Measurements from ENCODE around the gene CKS1B.
A peak's percentile ranks its signal among the peaks of the same experiment; 100 is the strongest.

Gene CKS1B

DNA sequence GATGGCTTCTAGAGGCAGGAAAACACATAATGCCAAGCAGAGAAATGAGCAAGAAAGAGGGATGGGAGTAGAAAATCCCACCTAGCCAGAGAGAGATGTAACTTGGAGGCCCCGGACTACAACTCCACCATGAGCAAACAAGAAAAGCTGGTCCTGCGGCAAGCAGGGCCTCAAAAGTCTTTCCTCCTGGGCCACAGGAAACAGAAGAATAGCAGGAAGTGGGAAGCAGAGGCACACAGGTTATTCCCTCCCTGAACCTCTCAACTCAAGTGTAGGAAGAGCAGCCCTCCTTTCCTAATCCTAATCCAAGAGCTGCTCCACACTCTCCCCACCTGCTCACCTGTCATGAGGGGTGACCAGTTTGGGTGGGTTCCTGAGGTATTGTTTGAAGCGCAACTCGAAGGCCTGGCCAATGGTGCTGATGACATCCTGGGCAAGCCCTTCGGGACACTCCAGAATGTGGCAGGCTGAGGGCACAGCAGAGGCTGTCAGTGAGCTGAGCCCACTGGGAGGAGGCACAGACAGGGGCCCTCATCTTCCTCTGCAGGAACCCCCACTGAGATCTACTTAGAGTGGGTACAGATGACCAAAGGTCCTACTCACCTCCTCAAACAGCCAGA lies 7.0 kb upstream of the CKS1B start:
- no peak overlapping the region for H3K4me3 ChIP-seq (ENCODE audit: low read depth, low read length)
- TF ChIP-seq, protein P1, sequence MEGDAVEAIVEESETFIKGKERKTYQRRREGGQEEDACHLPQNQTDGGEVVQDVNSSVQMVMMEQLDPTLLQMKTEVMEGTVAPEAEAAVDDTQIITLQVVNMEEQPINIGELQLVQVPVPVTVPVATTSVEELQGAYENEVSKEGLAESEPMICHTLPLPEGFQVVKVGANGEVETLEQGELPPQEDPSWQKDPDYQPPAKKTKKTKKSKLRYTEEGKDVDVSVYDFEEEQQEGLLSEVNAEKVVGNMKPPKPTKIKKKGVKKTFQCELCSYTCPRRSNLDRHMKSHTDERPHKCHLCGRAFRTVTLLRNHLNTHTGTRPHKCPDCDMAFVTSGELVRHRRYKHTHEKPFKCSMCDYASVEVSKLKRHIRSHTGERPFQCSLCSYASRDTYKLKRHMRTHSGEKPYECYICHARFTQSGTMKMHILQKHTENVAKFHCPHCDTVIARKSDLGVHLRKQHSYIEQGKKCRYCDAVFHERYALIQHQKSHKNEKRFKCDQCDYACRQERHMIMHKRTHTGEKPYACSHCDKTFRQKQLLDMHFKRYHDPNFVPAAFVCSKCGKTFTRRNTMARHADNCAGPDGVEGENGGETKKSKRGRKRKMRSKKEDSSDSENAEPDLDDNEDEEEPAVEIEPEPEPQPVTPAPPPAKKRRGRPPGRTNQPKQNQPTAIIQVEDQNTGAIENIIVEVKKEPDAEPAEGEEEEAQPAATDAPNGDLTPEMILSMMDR (IDR thresholded peaks at IDR 0.05; ENCODE audit: borderline replicate concordance, insufficient read depth, low read depth, low read length), result no peak

DNA sequence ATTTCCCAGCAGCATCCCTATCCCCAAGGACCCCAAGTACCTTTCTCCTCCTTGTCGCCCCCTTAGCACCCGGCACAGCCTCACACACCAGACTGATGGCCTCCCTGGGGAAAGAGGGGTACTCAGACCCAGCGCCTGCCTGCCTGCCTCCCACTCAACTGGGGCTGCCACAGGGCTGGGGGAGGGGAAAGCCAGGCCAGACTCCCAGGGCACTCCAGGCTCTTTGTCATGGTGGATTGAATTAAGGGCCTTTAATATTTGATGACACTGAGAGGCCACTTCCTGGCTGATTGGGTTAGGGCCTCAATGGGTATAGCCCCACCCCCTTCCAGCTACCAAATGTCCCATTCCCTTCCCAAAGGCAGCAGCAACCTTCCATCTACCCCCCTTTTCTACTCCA lies 5.8 kb upstream of the CKS1B start:
- H3K4me3 ChIP-seq (ENCODE audit: low read depth, low read length), result no peak overlapping the region
- TF ChIP-seq, protein P1 (IDR thresholded peaks at IDR 0.05; ENCODE audit: borderline replicate concordance, insufficient read depth, low read depth, low read length), result no peak

DNA sequence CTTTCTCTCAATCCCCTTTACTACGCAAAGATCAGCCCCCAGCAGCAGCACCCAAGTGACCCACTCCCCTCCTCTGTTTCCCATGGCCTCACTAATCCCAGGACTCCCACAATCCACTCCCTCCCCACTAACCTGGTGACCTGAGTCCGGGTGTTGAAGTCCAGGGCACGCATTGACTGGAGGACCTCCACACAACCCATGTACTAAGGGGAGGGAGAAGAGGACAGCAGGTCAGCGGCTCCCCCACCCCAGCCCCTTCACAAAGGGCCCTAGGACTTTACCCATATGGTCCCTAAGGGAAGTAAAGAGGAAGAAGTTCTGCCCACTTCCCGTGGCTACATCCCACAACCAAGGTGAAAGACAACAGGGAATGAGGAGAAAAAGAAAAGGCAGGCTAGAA lies 5.2 kb upstream of the CKS1B start:
- no peak overlapping the region for H3K4me3 ChIP-seq (ENCODE audit: low read depth, low read length)
- TF ChIP-seq, protein P1 (IDR thresholded peaks at IDR 0.05; ENCODE audit: borderline replicate concordance, insufficient read depth, low read depth, low read length), result no peak

DNA sequence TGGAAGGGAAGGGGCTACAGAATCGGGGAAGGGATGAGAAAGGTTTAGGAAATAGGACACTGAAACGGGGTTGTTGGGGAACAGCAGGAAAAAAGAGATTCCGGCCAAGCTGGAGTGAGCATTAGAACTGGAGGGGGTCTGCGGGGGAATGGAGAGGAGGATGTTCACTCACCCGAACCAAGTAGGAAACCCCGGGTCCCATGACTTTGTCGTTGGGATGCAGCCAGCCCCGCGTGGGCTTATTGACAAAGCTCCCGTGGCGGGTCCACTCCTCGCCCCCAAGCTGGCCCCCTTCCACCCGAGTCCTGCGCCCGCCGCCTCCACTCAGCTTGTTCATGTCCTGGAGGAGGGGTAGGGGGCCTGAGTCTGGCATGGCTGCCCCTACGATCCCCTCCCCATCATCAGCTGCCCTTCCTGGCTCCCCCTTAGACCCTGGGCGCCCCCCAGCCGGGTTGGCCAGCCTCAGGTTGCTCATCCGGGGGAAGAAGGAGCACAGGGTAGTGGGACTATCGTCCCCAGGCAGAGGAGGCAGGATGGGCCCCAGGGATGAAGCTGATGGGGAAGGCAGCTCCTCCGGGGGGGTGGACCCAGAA lies 4.5 kb upstream of the CKS1B start:
- TF ChIP-seq, protein P1 (IDR thresholded peaks at IDR 0.05; ENCODE audit: borderline replicate concordance, insufficient read depth, low read depth, low read length), result no peak
- peak overlapping the region; percentile 28 for H3K4me3 ChIP-seq (ENCODE audit: low read depth, low read length)

DNA sequence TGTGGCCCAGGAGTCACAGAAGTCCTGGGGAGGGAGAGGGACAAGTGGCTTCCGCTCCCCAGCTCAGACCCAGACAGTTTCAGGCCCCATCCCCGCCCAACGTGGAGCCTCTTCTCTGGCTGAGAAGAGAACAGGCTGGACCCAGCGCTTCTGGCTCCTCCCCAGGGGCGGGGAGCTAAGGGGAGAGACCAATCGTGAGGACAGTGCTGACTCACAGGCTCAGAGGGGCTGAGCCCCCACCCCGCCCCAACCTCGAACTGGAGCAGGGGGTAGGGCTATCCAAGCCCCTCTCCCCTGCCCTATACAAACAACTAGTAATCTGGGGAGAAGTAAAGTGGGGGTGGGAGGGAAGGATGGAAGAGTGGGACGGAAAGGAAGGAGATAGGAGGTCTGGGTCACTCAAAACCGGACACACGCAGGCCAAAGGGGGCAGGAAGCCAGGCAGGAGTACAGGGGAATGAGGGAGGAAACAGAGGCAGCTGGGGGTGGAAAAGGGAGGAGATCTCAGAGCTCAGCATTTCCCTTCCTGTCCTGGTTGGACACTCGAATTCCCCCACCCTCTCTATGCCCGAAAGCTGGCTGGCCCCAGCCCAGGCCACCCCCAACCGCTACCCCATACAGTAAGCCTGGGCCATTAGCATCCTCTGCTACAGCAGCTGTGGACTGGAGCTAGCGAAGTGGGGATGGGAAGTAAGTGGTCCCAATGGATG lies 3.7 kb upstream of the CKS1B start, which contains the start of gene SHC1:
Gene SHC1, minus strand, starts transcription at position 117 of the 710 bp plus-strand sequence. CDS start 221 bp downstream, outside the sequence.
- peak within 1 kb of the TSS; percentile 38 for H3K4me3 ChIP-seq (ENCODE audit: low read depth, low read length)
- TF ChIP-seq, protein P1 (IDR thresholded peaks at IDR 0.05; ENCODE audit: borderline replicate concordance, insufficient read depth, low read depth, low read length), result no peak

DNA sequence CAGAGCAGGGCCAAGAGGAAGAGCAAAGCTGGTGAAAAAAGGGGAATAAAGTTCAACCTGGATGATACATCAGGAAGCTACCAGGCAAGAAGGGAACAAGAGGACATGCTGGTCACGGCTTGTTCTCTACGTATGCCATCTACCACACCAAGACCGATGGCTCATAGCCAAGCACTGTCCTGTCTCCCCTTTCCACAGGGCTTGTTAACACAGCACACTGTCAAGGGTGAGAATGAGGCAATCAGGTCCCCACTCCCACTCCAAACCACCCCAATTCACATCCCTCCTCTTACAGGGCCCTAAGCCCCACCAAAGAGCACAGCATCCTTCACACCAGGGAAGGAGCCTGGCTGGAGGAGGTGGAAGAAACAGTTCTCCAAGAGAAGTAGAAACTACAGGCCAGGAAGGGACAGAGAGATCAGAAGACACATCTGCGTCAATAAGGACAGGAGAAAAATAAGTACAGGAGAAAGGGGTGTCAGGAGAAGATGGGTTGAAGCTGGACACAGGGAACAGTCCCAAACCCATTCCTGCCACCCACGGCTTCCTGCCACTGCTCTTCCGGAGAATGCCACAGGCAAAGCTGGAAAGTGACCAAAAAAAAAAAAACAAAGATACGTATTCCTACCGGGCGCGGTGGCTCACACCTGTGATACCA lies 3.0 kb upstream of the CKS1B start:
- H3K4me3 ChIP-seq (ENCODE audit: low read depth, low read length), result no peak overlapping the region

More for the DNA sequence above, 3.0 kb upstream of the CKS1B start:
- TF ChIP-seq, protein P1 (IDR thresholded peaks at IDR 0.05; ENCODE audit: borderline replicate concordance, insufficient read depth, low read depth, low read length), result no peak
